IPS DF 19.7 (cell line): ENCODE results near the gene TRPC5OS.

Source experiments
- DNase-seq: peaks from one replicate; pipeline ENCODE4 v3.0.0-alpha.2; 2013; ENCODE audit warnings: low read depth, low spot score

Gene TRPC5OS

DNA sequence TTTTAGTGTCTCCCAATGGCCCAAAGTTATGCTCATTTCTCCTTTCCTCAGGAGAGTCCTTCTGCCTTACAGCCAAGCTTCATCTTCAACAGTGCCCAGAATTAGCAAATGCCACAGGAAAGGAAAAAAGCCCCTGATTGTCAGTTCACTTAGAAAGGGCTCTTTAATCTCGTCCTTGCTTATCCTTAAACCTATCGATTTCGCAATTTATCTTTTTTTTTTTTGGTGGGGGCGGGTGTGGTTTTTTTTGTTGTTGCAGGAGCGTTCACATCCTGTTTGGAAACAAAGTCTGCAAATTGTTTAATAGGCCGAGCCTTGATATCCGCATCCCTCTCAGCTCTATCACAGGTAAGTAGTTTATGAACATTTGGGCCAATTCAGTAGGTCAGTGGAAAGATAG, 20.2 kb downstream of the TRPC5OS start:
- DNase-seq: no peak

DNA sequence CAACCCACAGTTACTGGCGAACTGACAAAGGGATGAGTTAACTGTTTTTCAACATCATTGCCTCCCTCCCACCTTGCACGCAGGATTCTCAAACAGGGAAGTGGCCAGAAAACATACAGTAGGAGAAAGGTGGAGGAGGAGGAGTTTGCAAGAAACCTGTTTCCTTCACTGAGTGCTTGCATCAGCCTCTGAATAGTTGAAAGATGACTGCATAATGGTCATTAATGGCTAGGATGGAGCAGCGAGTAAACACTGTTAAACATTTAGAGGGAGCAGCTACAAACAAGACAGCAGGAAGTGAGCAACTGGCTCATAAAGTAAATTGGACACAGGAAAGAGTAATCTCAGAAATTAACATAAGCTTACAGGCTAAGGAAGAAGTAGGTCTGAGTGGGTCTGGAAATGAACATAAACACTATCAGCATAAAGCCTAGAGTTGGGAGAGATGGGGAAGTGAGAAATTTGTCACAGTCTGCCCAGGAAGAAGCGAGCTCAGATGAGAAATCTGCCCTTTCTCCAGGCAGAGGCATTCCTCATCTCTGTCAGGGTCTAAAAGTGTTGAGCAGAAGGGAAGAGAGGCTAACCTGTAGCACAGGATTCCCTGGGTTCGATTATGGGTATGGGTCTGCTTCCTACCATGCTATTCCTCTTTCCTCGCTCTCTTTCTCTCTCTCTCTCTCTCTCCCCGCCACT, 38.6 kb downstream of the TRPC5OS start:
- no peak for DNase-seq

DNA sequence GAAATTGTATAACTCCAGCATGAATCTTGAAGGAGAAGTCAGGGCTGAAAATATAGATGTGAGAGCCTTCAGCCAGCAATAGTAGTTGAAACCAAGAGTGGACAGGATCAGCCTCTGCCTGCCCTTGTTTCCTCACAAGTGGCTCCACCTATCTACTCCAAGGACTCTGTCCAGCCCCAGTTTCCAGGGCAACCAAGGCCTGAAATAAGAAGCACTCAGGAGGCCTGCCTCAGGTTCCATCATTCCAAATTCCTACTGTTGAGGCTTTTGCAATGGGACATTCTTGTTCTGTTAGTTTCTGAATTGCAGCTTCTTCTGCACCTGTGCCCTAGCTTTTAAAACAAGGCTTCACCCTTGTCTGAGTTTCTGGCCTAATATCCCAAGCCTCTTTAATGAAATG, 41.6 kb downstream of the TRPC5OS start:
- no peak for DNase-seq

DNA sequence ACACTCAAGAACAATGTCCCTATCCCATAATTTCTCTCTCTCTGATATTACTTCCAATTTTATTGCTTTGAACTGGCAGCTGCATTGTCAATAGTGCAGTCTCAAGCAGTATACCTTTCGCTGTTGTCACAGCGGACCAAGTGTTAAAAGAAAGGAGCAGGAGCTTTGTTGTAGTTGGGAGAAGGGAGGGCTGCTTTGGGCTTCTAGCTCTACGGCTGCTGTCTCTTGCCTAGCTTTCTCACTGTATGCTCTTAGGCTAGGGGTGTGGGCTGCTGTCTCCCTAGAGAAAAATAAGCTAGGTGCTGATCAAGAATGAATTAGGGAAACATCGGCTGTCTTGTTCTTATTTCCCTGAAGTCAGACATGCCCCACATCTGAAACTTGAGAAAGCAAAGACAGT, 52.5 kb downstream of the TRPC5OS start:
- no peak for DNase-seq
